ENCODE results near the gene LHFPL6.

Gene LHFPL6

GRCh38 chr13:39461685-39462266 lies 141.2 kb downstream of the LHFPL6 start:
- no peak for DNase-seq

- no peak for DNase-seq
Observed at GRCh38 chr13:39457274-39457673, 145.7 kb downstream of the LHFPL6 start.

GRCh38 chr13:39455521-39456175 lies 147.3 kb downstream of the LHFPL6 start:
- DNase-seq: peak in 1 of 3 donors; percentile 8

GRCh38 chr13:39452834-39453233 lies 150.2 kb downstream of the LHFPL6 start:
- no peak for DNase-seq

GRCh38 chr13:39452417-39452816 lies 150.6 kb downstream of the LHFPL6 start:
- peak in 1 of 3 donors; percentile 3 for DNase-seq

GRCh38 chr13:39451860-39452301 lies 151.1 kb downstream of the LHFPL6 start:
- peak; percentile 47 to 80 (median 79) for DNase-seq

- DNase-seq: peak in 2 of 3 donors; percentile 11 to 31
Observed at GRCh38 chr13:39451301-39451700, 151.7 kb downstream of the LHFPL6 start.

- peak in 1 of 3 donors; percentile 3 for DNase-seq
Observed at GRCh38 chr13:39450176-39450575, 152.8 kb downstream of the LHFPL6 start.

- no peak for DNase-seq
Observed at GRCh38 chr13:39448834-39449233, 154.2 kb downstream of the LHFPL6 start.

GRCh38 chr13:39446865-39447264 lies 156.1 kb downstream of the LHFPL6 start:
- DNase-seq: no peak

- no peak for DNase-seq
Observed at GRCh38 chr13:39444866-39445265, 158.1 kb downstream of the LHFPL6 start.

GRCh38 chr13:39433651-39434050 lies 169.3 kb downstream of the LHFPL6 start:
- DNase-seq: no peak

- no peak for DNase-seq
Observed at GRCh38 chr13:39432196-39432595, 170.8 kb downstream of the LHFPL6 start.

- DNase-seq: no peak
Observed at GRCh38 chr13:39422845-39423565, 180.0 kb downstream of the LHFPL6 start.

GRCh38 chr13:39419876-39420275 lies 183.1 kb downstream of the LHFPL6 start:
- DNase-seq: no peak

- no peak for DNase-seq
Observed at GRCh38 chr13:39419068-39419467, 183.9 kb downstream of the LHFPL6 start.

GRCh38 chr13:39418424-39418823 lies 184.6 kb downstream of the LHFPL6 start:
- DNase-seq: no peak

GRCh38 chr13:39417643-39418042 lies 185.3 kb downstream of the LHFPL6 start:
- peak in 1 of 3 donors; percentile 23 for DNase-seq

GRCh38 chr13:39417131-39417530 lies 185.9 kb downstream of the LHFPL6 start:
- no peak for DNase-seq

- DNase-seq: peak in 1 of 3 donors; percentile 21
Observed at GRCh38 chr13:39415008-39415802, 187.8 kb downstream of the LHFPL6 start.

GRCh38 chr13:39414339-39414738 lies 188.7 kb downstream of the LHFPL6 start:
- DNase-seq: no peak

- DNase-seq: no peak
Observed at GRCh38 chr13:39411511-39411910, 191.5 kb downstream of the LHFPL6 start.

- no peak for DNase-seq
Observed at GRCh38 chr13:39410964-39411363, 192.0 kb downstream of the LHFPL6 start.
